ENCODE results near the gene LRCH3. TPM values are rescaled to one million over a fixed set of nuclear protein-coding genes. Genes with fewer than 3 reads are reported as not detected.

LRCH3 gene
- total and polyA plus RNA-seq, 4 donors = 15.4 to 104 (median 47.2) TPM

- Histone ChIP-seq H3K27ac (ENCODE audit: low read depth in 1 of 2, low read length in 2 of 2) (no peak overlapping the region), H3K36me3 (ENCODE audit: control insufficient read depth in 1 of 2, insufficient read depth in 2 of 2, low read length in 1 of 2) (peaks cover 0 to 3% of the 10 kb centered on the region in 2 donors), H3K4me1 (ENCODE audit: control insufficient read depth in 1 of 2, insufficient read depth in 2 of 2, low read length in 2 of 2) (peaks cover 0 to 2% of the 10 kb centered on the region in 2 donors), H3K9me3 (ENCODE audit: control insufficient read depth, low read length) (no peaks in the 10 kb centered on the region), H3K4me3 (ENCODE audit: low read length in 2 of 2) (no peak overlapping the region), H3K27me3 (ENCODE audit: control insufficient read depth in 1 of 2, insufficient read depth in 2 of 2, low read length in 1 of 2) (no peaks in the 10 kb centered on the region)
- DNase-seq (no peak), ATAC-seq (ENCODE audit: low FRiP score) (no peak)
- intact Hi-C loops (cut with DNase I) = no loop called here
- 93 to 94% methylated on average over 8 of the region's 8 CpGs for WGBS, 2 donors
These were observed 43.1 kb downstream of the LRCH3 start for GRCh38 chr3:197833930-197834715.

DNA sequence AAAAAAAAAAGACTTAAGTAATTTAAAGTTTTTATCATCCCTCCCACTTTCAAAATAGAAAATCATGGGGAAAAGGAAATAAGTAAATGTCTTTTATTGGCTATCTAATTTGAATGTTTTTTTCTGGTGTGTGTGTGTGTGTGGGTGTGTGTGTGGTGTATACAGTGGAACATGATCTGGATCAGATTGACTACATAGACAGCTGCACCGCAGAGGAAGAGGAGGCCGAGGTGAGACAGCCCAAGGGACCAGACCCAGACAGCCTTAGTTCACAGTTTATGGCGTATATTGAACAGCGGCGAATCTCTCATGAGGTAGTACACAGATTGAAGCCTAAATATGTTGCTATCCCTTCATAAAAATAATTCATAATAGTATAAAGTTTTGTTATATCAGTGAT lies 44.5 kb downstream of the LRCH3 start:
- ATAC-seq (ENCODE audit: low FRiP score) = no peak
- no peak for DNase-seq
- H3K27me3 ChIP-seq (ENCODE audit: control insufficient read depth in 1 of 2, insufficient read depth in 2 of 2, low read length in 1 of 2) = no peaks in the 10 kb centered on the region
- H3K36me3 ChIP-seq (ENCODE audit: control insufficient read depth in 1 of 2, insufficient read depth in 2 of 2, low read length in 1 of 2) = peaks cover 0 to 3% of the 10 kb centered on the region in 2 donors
- no peaks in the 10 kb centered on the region for H3K9me3 ChIP-seq (ENCODE audit: control insufficient read depth, low read length)
- intact Hi-C loops (cut with DNase I) = no loop called here
- WGBS, 2 donors = 94% methylated on average over 5 of the region's 5 CpGs
- H3K4me1 ChIP-seq (ENCODE audit: control insufficient read depth in 1 of 2, insufficient read depth in 2 of 2, low read length in 2 of 2) = peaks cover 0 to 2% of the 10 kb centered on the region in 2 donors
- H3K4me3 ChIP-seq (ENCODE audit: low read length in 2 of 2) = no peak overlapping the region
- no peak overlapping the region for H3K27ac ChIP-seq (ENCODE audit: low read depth in 1 of 2, low read length in 2 of 2)

- DNase-seq = no peak
- no peak overlapping the region for H3K4me3 ChIP-seq (ENCODE audit: low read length in 2 of 2)
- peaks cover 0 to 2% of the 10 kb centered on the region in 2 donors for H3K4me1 ChIP-seq (ENCODE audit: control insufficient read depth in 1 of 2, insufficient read depth in 2 of 2, low read length in 2 of 2)
- H3K9me3 ChIP-seq (ENCODE audit: control insufficient read depth, low read length) = no peaks in the 10 kb centered on the region
- ATAC-seq (ENCODE audit: low FRiP score) = no peak
- H3K36me3 ChIP-seq (ENCODE audit: control insufficient read depth in 1 of 2, insufficient read depth in 2 of 2, low read length in 1 of 2) = peaks cover 0 to 4% of the 10 kb centered on the region in 2 donors
- intact Hi-C loops (cut with DNase I) = no loop called here
- no peaks in the 10 kb centered on the region for H3K27me3 ChIP-seq (ENCODE audit: control insufficient read depth in 1 of 2, insufficient read depth in 2 of 2, low read length in 1 of 2)
- no peak overlapping the region for H3K27ac ChIP-seq (ENCODE audit: low read depth in 1 of 2, low read length in 2 of 2)
These were observed 45.2 kb downstream of the LRCH3 start for GRCh38 chr3:197836244-197836643.

- H3K4me1 ChIP-seq (ENCODE audit: control insufficient read depth in 1 of 2, insufficient read depth in 2 of 2, low read length in 2 of 2) = peaks cover 0 to 2% of the 10 kb centered on the region in 2 donors
- no peak overlapping the region for H3K27ac ChIP-seq (ENCODE audit: low read depth in 1 of 2, low read length in 2 of 2)
- no peak overlapping the region for H3K4me3 ChIP-seq (ENCODE audit: low read length in 2 of 2)
- intact Hi-C loops (cut with DNase I) = no loop called here
- H3K9me3 ChIP-seq (ENCODE audit: control insufficient read depth, low read length) = no peaks in the 10 kb centered on the region
- H3K27me3 ChIP-seq (ENCODE audit: control insufficient read depth in 1 of 2, insufficient read depth in 2 of 2, low read length in 1 of 2) = no peaks in the 10 kb centered on the region
- peaks cover 0 to 6% of the 10 kb centered on the region in 2 donors for H3K36me3 ChIP-seq (ENCODE audit: control insufficient read depth in 1 of 2, insufficient read depth in 2 of 2, low read length in 1 of 2)
- 95% methylated on average over 2 of the region's 2 CpGs for WGBS, 2 donors
- ATAC-seq (ENCODE audit: low FRiP score) = no peak
- DNase-seq = no peak
These were observed 46.2 kb downstream of the LRCH3 start for GRCh38 chr3:197837282-197837681.

- no peak overlapping the region for H3K4me3 ChIP-seq (ENCODE audit: low read length in 2 of 2)
- DNase-seq (no peak), ATAC-seq (ENCODE audit: low FRiP score) (no peak)
- H3K27ac ChIP-seq (ENCODE audit: low read depth in 1 of 2, low read length in 2 of 2) = no peak overlapping the region
- H3K36me3 ChIP-seq (ENCODE audit: control insufficient read depth in 1 of 2, insufficient read depth in 2 of 2, low read length in 1 of 2) = peaks cover 2 to 11% of the 10 kb centered on the region in 2 donors
- no peaks in the 10 kb centered on the region for H3K27me3 ChIP-seq (ENCODE audit: control insufficient read depth in 1 of 2, insufficient read depth in 2 of 2, low read length in 1 of 2)
- WGBS, 2 donors = 72 to 76% methylated on average over 5 of the region's 5 CpGs
- H3K9me3 ChIP-seq (ENCODE audit: control insufficient read depth, low read length) = no peaks in the 10 kb centered on the region
- intact Hi-C loops (cut with DNase I) = no loop called here
- no peaks in the 10 kb centered on the region for H3K4me1 ChIP-seq (ENCODE audit: control insufficient read depth in 1 of 2, insufficient read depth in 2 of 2, low read length in 2 of 2)
These were observed 50.7 kb downstream of the LRCH3 start for GRCh38 chr3:197841789-197842188.

DNA sequence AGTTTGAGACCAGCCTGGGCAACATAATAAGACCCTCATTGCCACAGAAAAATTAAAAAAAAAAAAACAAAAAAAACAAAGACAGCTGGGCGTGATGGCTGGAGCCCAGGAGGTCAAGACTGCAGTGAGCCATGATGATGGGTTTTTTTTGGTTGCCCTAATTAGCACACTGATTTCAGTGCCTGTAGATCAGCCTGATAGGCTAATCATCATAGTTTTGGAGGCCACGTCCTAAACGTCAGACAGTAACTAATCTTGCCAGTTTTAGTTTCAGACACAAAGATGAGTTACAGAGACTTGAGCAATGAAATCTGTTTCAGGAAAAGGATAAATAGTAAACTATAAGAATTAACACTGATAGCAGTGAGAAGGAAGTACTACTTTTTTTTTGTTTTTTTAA lies 55.4 kb downstream of the LRCH3 start:
- Histone ChIP-seq H3K9me3 (ENCODE audit: control insufficient read depth, low read length) (no peaks in the 10 kb centered on the region), H3K4me1 (ENCODE audit: control insufficient read depth in 1 of 2, insufficient read depth in 2 of 2, low read length in 2 of 2) (no peaks in the 10 kb centered on the region), H3K36me3 (ENCODE audit: control insufficient read depth in 1 of 2, insufficient read depth in 2 of 2, low read length in 1 of 2) (peaks cover 5 to 10% of the 10 kb centered on the region in 2 donors), H3K27ac (ENCODE audit: low read depth in 1 of 2, low read length in 2 of 2) (no peak overlapping the region), H3K27me3 (ENCODE audit: control insufficient read depth in 1 of 2, insufficient read depth in 2 of 2, low read length in 1 of 2) (no peaks in the 10 kb centered on the region), H3K4me3 (ENCODE audit: low read length in 2 of 2) (no peak overlapping the region)
- intact Hi-C loops (cut with DNase I) = no loop called here
- WGBS, 2 donors = 67 to 77% methylated on average over 3 of the region's 3 CpGs
- ATAC-seq (ENCODE audit: low FRiP score) = no peak
- DNase-seq = no peak

DNA sequence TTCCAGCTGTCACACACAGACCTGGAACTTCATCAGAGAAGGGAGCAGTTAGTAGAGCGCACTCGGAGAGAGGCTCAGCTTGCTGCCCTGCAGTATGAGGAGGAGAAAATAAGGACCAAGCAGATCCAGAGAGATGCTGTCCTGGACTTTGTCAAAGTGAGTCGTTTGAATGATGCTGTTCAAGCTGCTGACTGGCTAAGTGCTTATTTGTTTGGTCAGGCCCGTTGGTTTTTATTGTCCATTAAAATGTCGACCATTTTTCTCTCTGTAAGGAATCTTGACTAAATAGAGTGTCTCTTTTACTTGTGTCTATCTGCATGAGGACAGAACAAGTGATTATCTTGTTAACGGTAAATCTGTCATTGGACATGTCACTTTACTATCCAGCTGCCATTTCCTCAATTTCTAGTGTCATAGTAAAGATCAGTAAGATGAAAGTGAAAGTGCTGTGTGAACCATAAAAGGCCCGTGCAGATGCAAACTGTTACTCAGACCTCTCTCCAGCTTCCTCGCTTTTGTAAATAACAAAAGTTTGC lies 56.9 kb downstream of the LRCH3 start:
- intact Hi-C loops (cut with DNase I) = no loop called here
- ATAC-seq (ENCODE audit: low FRiP score) (no peak), DNase-seq (no peak)
- 66 to 69% methylated on average over 8 of the region's 8 CpGs for WGBS, 2 donors
- H3K36me3 ChIP-seq (ENCODE audit: control insufficient read depth in 1 of 2, insufficient read depth in 2 of 2, low read length in 1 of 2) = peaks cover 8 to 10% of the 10 kb centered on the region in 2 donors
- no peak overlapping the region for H3K27ac ChIP-seq (ENCODE audit: low read depth in 1 of 2, low read length in 2 of 2)
- no peaks in the 10 kb centered on the region for H3K4me1 ChIP-seq (ENCODE audit: control insufficient read depth in 1 of 2, insufficient read depth in 2 of 2, low read length in 2 of 2)
- H3K27me3 ChIP-seq (ENCODE audit: control insufficient read depth in 1 of 2, insufficient read depth in 2 of 2, low read length in 1 of 2) = no peaks in the 10 kb centered on the region
- no peak overlapping the region for H3K4me3 ChIP-seq (ENCODE audit: low read length in 2 of 2)
- H3K9me3 ChIP-seq (ENCODE audit: control insufficient read depth, low read length) = no peaks in the 10 kb centered on the region

GRCh38 chr3:197854596-197855343 lies 63.7 kb downstream of the LRCH3 start:
- intact Hi-C loops (cut with DNase I) = no loop called here
- peaks cover 7 to 10% of the 10 kb centered on the region in 2 donors for H3K36me3 ChIP-seq (ENCODE audit: control insufficient read depth in 1 of 2, insufficient read depth in 2 of 2, low read length in 1 of 2)
- no peak for DNase-seq
- H3K27ac ChIP-seq (ENCODE audit: low read depth in 1 of 2, low read length in 2 of 2) = no peak overlapping the region
- no peak for ATAC-seq (ENCODE audit: low FRiP score)
- H3K9me3 ChIP-seq (ENCODE audit: control insufficient read depth, low read length) = no peaks in the 10 kb centered on the region
- H3K4me1 ChIP-seq (ENCODE audit: control insufficient read depth in 1 of 2, insufficient read depth in 2 of 2, low read length in 2 of 2) = no peaks in the 10 kb centered on the region
- WGBS, 2 donors = 53 to 57% methylated on average over 8 of the region's 8 CpGs
- H3K4me3 ChIP-seq (ENCODE audit: low read length in 2 of 2) = no peak overlapping the region
- H3K27me3 ChIP-seq (ENCODE audit: control insufficient read depth in 1 of 2, insufficient read depth in 2 of 2, low read length in 1 of 2) = no peaks in the 10 kb centered on the region

All from aorta (tissue), 5 donors.